DOHH2 (cell line): ENCODE results near the gene CAV1.

Source experiments
- H3F3A ChIP-seq: fragments of 200-600 bp; sonication (generic), shearing (Covaris generic); 2 replicates; pipeline ENCODE4 v1.6.0; 2016; ENCODE audit warnings: antibody characterized with exemption, mild to moderate bottlenecking; ENCODE audit not compliant: control insufficient read depth, insufficient read depth
- H3K27ac ChIP-seq: fragments of 200-600 bp; sonication (generic); 2 replicates; pipeline ENCODE4 v1.5.1; 2014; ENCODE audit warnings: low read depth, mild to moderate bottlenecking, low read length, moderate library complexity
- H3K27me3 ChIP-seq: fragments of 200-600 bp; sonication (generic); 2 replicates; pipeline ENCODE4 v1.6.1; 2014; ENCODE audit warnings: mild to moderate bottlenecking, low read length, mixed read lengths; ENCODE audit not compliant: control insufficient read depth
- H3K36me3 ChIP-seq: fragments of 200-600 bp; sonication (generic); 2 replicates; pipeline ENCODE4 v1.6.1; 2014; ENCODE audit warnings: mild to moderate bottlenecking, low read length, moderate library complexity, mixed read lengths; ENCODE audit not compliant: control insufficient read depth
- H3K4me1 ChIP-seq: fragments of 200-600 bp; sonication (generic); 2 replicates; pipeline ENCODE4 v1.6.1; 2014; ENCODE audit warnings: mild to moderate bottlenecking, low read length, mixed read lengths; ENCODE audit not compliant: control insufficient read depth
- H3K4me2 ChIP-seq: fragments of 200-600 bp; sonication (generic); 2 replicates; pipeline ENCODE4 v1.6.0; 2014; ENCODE audit warnings: mild to moderate bottlenecking, low read length, moderate library complexity
- H3K4me3 ChIP-seq: fragments of 200-600 bp; sonication (generic); 2 replicates; pipeline ENCODE4 v1.5.1; 2014; ENCODE audit warnings: mild to moderate bottlenecking, low read length, mixed read lengths
- H3K79me2 ChIP-seq: fragments of 200-600 bp; sonication (generic); 2 replicates; pipeline ENCODE4 v1.6.1; 2014; ENCODE audit warnings: mild to moderate bottlenecking, low read length, mixed read lengths; ENCODE audit not compliant: control insufficient read depth
- H3K9me2 ChIP-seq: fragments of 200-600 bp; sonication (generic); replicated peaks from 2 replicates; pipeline ENCODE4 v1.6.1; 2014; ENCODE audit warnings: mild to moderate bottlenecking, low read length, mixed read lengths; ENCODE audit not compliant: control insufficient read depth
- H3K9me3 ChIP-seq: fragments of 200-600 bp; sonication (generic); 2 replicates; pipeline ENCODE4 v1.6.1; 2014; ENCODE audit warnings: antibody characterized with exemption, low read length, mixed read lengths; ENCODE audit not compliant: control insufficient read depth, insufficient read depth
- H4K20me1 ChIP-seq: fragments of 200-600 bp; sonication (generic); 2 replicates; pipeline ENCODE4 v1.6.0; 2014; ENCODE audit warnings: low read depth, mild to moderate bottlenecking, antibody characterized with exemption, low read length, moderate library complexity; ENCODE audit not compliant: control insufficient read depth, insufficient read depth
- CTCF ChIP-seq: fragments of 200-600 bp; sonication (generic); IDR thresholded peaks from one replicate; pipeline ENCODE4 v1.5.1; 2014; ENCODE audit warnings: antibody characterized with exemption, mild to moderate bottlenecking, low read depth, low read length; ENCODE audit not compliant: poor library complexity, severe bottlenecking
- EZH2phosphoT487 ChIP-seq: fragments of 200-600 bp; sonication (generic); IDR thresholded peaks from 2 replicates; pipeline ENCODE4 v1.6.1; 2017; ENCODE audit warnings: borderline replicate concordance, mild to moderate bottlenecking, antibody characterized with exemption, low read length, moderate library complexity, mixed read lengths

The CAV1 gene

GRCh38 chr7:116497708-116498107, 27.1 kb upstream of the CAV1 start:
- Histone ChIP-seq H3K4me1 (no peaks in the 10 kb centered on the region), H3K27me3 (peaks cover 9% of the 10 kb centered on the region; the same call in 1 of the 2 replicates), H3K79me2 (no peaks in the 10 kb centered on the region), H3K4me2 (no peak overlapping the region), H3K27ac (no peak overlapping the region), H3K4me3 (no peak overlapping the region), H3F3A (no peaks in the 10 kb centered on the region), H4K20me1 (no peaks in the 10 kb centered on the region), H3K9me3 (0 out of 2 replicates have a peak, but pooled peaks cover 6% of the 10 kb centered on the region), H3K36me3 (no peaks in the 10 kb centered on the region), H3K9me2 (no peaks in the 10 kb centered on the region)
- TF ChIP-seq CTCF (no peak), EZH2phosphoT487 (no peak)

- no peaks in the 10 kb centered on the region for H3K79me2 ChIP-seq
- no peak within 1 kb of the TSS for H3K4me3 ChIP-seq
- TF ChIP-seq CTCF (no peak), EZH2phosphoT487 (no peak)
- no peaks in the 10 kb centered on the region for H4K20me1 ChIP-seq
- H3F3A ChIP-seq: no peaks in the 10 kb centered on the region
- H3K9me3 ChIP-seq: 0 out of 2 replicates have a peak, but pooled peaks cover 6% of the 10 kb centered on the region
- peaks cover 9% of the 10 kb centered on the region; the same call in 1 of the 2 replicates for H3K27me3 ChIP-seq
- H3K4me1 ChIP-seq: no peaks in the 10 kb centered on the region
- H3K36me3 ChIP-seq: no peaks in the 10 kb centered on the region
- no peak within 1 kb of the TSS for H3K4me2 ChIP-seq
- H3K9me2 ChIP-seq: no peaks in the 10 kb centered on the region
- H3K27ac ChIP-seq: no peak within 1 kb of the TSS
Observed at GRCh38 chr7:116499168-116500077, 25.4 kb upstream of the CAV1 start, which contains the start of gene CAV2. Gene CAV2, plus strand, starts transcription at chr7:116499738. Its CDS starts 44 bp downstream, at chr7:116499782.

GRCh38 chr7:116500078-116500853, 24.6 kb upstream of the CAV1 start:
- no peaks in the 10 kb centered on the region for H4K20me1 ChIP-seq
- H3K9me3 ChIP-seq: 0 out of 2 replicates have a peak, but pooled peaks cover 6% of the 10 kb centered on the region
- no peaks in the 10 kb centered on the region for H3K9me2 ChIP-seq
- H3F3A ChIP-seq: no peaks in the 10 kb centered on the region
- no peak overlapping the region for H3K4me2 ChIP-seq
- TF ChIP-seq EZH2phosphoT487: no peak
- TF ChIP-seq CTCF: no peak
- H3K4me3 ChIP-seq: no peak overlapping the region
- H3K27me3 ChIP-seq: peaks cover 9% of the 10 kb centered on the region; the same call in 1 of the 2 replicates
- no peaks in the 10 kb centered on the region for H3K4me1 ChIP-seq
- no peaks in the 10 kb centered on the region for H3K79me2 ChIP-seq
- no peak overlapping the region for H3K27ac ChIP-seq
- no peaks in the 10 kb centered on the region for H3K36me3 ChIP-seq
